ENCODE data around the gene NPAS2. TPM values are rescaled to one million over a fixed set of nuclear protein-coding genes. Genes with fewer than 3 reads are reported as not detected.

Gene NPAS2
- total RNA-seq, 2 donors from 2014 or later = 1.1 to 1.6 TPM

DNA sequence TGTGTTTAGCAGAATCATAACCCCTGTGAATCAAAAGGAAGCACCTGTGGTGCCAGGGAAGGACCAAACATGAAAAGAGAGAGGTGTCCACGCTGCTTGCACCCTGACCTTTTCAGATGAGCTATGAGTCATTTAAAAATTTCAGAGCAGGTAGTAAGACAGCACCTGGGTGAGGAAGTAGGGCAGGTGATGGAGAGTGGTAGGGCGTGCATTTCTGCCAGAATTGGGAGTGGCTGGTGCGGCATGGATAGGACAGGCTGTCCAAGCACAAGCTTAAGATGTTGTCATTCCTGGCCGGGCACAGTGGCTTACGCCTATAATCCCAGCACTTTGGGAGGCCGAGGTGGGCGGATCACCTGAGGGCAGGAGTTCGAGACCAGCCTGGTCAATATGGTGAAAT is 36.8 kb downstream of the NPAS2 start:
- Histone ChIP-seq H3K9me3 (ENCODE audit: control insufficient read depth, low read length) (no peaks in the 10 kb centered on the region), H3K36me3 (ENCODE audit: control insufficient read depth, insufficient read depth, low read length) (no peaks in the 10 kb centered on the region), H3K27ac (ENCODE audit: low read depth, low read length) (no peak overlapping the region), H3K9ac (ENCODE audit: extremely low read depth, low read length, poor library complexity, severe bottlenecking) (no peak overlapping the region), H3K4me1 (ENCODE audit: control insufficient read depth, insufficient read depth, low read length) (no peaks in the 10 kb centered on the region), H3K4me3 (ENCODE audit: low read length) (no peak overlapping the region), H3K27me3 (ENCODE audit: control insufficient read depth, insufficient read depth, low read length, poor library complexity, severe bottlenecking) (no peaks in the 10 kb centered on the region)
- no peaks in the 10 kb centered on the region for H3K36me3 Mint-ChIP-seq (ENCODE audit: low read depth)
- H3K9me3 Mint-ChIP-seq = no peaks in the 10 kb centered on the region
- no peak overlapping the region for H3K4me3 Mint-ChIP-seq
- 81 to 82% methylated on average over 5 to 8 of the region's 8 CpGs for whole genome bisulfite sequencing, 2 experiments (ENCODE audit: insufficient coverage in 1 of 2, insufficient read length in 1 of 2)
- no peak overlapping the region for H3K27ac Mint-ChIP-seq
- no peaks in the 10 kb centered on the region for H3K27me3 Mint-ChIP-seq (ENCODE audit: insufficient read depth)
- TF ChIP-seq, protein P1, sequence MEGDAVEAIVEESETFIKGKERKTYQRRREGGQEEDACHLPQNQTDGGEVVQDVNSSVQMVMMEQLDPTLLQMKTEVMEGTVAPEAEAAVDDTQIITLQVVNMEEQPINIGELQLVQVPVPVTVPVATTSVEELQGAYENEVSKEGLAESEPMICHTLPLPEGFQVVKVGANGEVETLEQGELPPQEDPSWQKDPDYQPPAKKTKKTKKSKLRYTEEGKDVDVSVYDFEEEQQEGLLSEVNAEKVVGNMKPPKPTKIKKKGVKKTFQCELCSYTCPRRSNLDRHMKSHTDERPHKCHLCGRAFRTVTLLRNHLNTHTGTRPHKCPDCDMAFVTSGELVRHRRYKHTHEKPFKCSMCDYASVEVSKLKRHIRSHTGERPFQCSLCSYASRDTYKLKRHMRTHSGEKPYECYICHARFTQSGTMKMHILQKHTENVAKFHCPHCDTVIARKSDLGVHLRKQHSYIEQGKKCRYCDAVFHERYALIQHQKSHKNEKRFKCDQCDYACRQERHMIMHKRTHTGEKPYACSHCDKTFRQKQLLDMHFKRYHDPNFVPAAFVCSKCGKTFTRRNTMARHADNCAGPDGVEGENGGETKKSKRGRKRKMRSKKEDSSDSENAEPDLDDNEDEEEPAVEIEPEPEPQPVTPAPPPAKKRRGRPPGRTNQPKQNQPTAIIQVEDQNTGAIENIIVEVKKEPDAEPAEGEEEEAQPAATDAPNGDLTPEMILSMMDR (conservative IDR thresholded peaks at IDR 0.05) = no peak
- no peak for DNase-seq
- no peaks in the 10 kb centered on the region for H3K4me1 Mint-ChIP-seq

DNA sequence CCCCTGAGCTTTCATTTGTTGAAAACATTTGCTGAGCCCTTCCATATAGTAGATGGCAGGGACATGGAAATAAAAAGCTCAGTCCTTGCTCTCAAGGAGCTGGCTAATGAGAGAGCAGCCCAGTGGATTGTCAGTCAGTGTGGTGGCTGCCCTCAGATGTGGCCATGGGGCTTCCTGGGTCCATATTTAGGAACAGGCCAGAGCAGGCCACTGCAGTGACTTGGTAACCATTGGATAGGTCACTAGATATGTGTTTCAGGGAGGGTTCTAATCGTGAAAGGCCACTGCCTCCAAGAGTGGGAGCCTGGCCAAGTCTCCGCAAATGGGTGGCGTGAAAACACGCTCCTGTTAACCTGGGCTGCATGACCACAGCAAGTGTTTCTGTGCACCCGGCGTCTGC is 37.4 kb downstream of the NPAS2 start:
- Mint-ChIP-seq H3K36me3 (ENCODE audit: low read depth) (no peaks in the 10 kb centered on the region), H3K27ac (no peak overlapping the region), H3K4me3 (no peak overlapping the region), H3K4me1 (no peaks in the 10 kb centered on the region), H3K9me3 (no peaks in the 10 kb centered on the region), H3K27me3 (ENCODE audit: insufficient read depth) (no peaks in the 10 kb centered on the region)
- no peaks in the 10 kb centered on the region for H3K27me3 ChIP-seq (ENCODE audit: control insufficient read depth, insufficient read depth, low read length, poor library complexity, severe bottlenecking)
- DNase-seq = no peak
- H3K9ac ChIP-seq (ENCODE audit: extremely low read depth, low read length, poor library complexity, severe bottlenecking) = no peak overlapping the region
- H3K4me3 ChIP-seq (ENCODE audit: low read length) = no peak overlapping the region
- no peaks in the 10 kb centered on the region for H3K36me3 ChIP-seq (ENCODE audit: control insufficient read depth, insufficient read depth, low read length)
- no peak overlapping the region for H3K27ac ChIP-seq (ENCODE audit: low read depth, low read length)
- H3K9me3 ChIP-seq (ENCODE audit: control insufficient read depth, low read length) = no peaks in the 10 kb centered on the region
- TF ChIP-seq, protein P1 (conservative IDR thresholded peaks at IDR 0.05) = no peak
- H3K4me1 ChIP-seq (ENCODE audit: control insufficient read depth, insufficient read depth, low read length) = no peaks in the 10 kb centered on the region
- 92 to 94% methylated on average over 6 of the region's 6 CpGs for WGBS, 2 experiments (ENCODE audit: insufficient coverage in 1 of 2, insufficient read length in 1 of 2)

DNA sequence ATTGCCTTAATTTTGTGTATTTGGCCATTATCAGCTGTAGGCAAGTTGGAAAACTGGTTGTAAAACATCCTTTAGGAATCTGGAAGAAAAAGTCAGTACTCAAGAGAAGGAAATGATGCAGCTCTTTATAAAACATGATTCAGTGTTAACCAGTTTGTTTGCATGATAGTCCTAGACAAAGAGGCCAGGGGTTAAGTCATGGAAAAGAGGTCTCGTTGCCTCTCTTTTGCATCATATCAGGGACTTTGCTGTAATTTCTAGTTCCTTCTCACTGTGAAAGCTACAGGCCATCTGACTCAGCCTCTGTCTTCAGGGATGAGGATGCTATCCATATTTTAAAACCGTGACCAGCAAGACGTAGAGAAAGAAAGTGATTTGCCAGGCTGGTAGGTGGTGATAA is 38.0 kb downstream of the NPAS2 start:
- H3K9me3 Mint-ChIP-seq = no peaks in the 10 kb centered on the region
- no peaks in the 10 kb centered on the region for H3K27me3 Mint-ChIP-seq (ENCODE audit: insufficient read depth)

More for the DNA sequence above, 38.0 kb downstream of the NPAS2 start:
- no peaks in the 10 kb centered on the region for H3K36me3 Mint-ChIP-seq (ENCODE audit: low read depth)
- Histone ChIP-seq H3K4me3 (ENCODE audit: low read length) (no peak overlapping the region), H3K27me3 (ENCODE audit: control insufficient read depth, insufficient read depth, low read length, poor library complexity, severe bottlenecking) (no peaks in the 10 kb centered on the region), H3K9me3 (ENCODE audit: control insufficient read depth, low read length) (no peaks in the 10 kb centered on the region), H3K27ac (ENCODE audit: low read depth, low read length) (no peak overlapping the region), H3K4me1 (ENCODE audit: control insufficient read depth, insufficient read depth, low read length) (no peaks in the 10 kb centered on the region), H3K36me3 (ENCODE audit: control insufficient read depth, insufficient read depth, low read length) (no peaks in the 10 kb centered on the region), H3K9ac (ENCODE audit: extremely low read depth, low read length, poor library complexity, severe bottlenecking) (no peak overlapping the region)
- no peak for DNase-seq
- TF ChIP-seq, protein P1 (conservative IDR thresholded peaks at IDR 0.05) = no peak
- H3K27ac Mint-ChIP-seq = no peak overlapping the region
- WGBS, 2 experiments (ENCODE audit: insufficient coverage in 1 of 2, insufficient read length in 1 of 2) = 83 to 90% methylated on average over 1 to 3 of the region's 3 CpGs
- H3K4me3 Mint-ChIP-seq = no peak overlapping the region
- H3K4me1 Mint-ChIP-seq = no peaks in the 10 kb centered on the region
